Astrocyte (in vitro differentiated cells and primary cell): ENCODE measurements around the gene SPTY2D1. TPM values are rescaled to one million over a fixed set of nuclear protein-coding genes. Genes with fewer than 3 reads are reported as not detected.
A peak's percentile ranks its signal among the peaks of the same experiment; 100 is the strongest.

Experiments
- DNase-seq: peaks from one replicate; pipeline ENCODE4 v3.0.0-alpha.2; 2010; ENCODE audit warnings: low read depth
- FAIRE-seq: peaks from 2 replicates; lab custom pipeline; 2011; peaks lifted over from hg19 to GRCh38; lab: Jason Lieb, UNC
- H2AFZ ChIP-seq: 2 replicates; pipeline ENCODE4 v1.6.0; 2012; ENCODE audit warnings: low read depth, low read length, inconsistent platforms
- H3K27ac ChIP-seq: 2 replicates; pipeline ENCODE4 v1.5.1; 2011; ENCODE audit warnings: low read depth, low read length, inconsistent platforms
- H3K27me3 ChIP-seq: 2 replicates; pipeline ENCODE4 v1.6.0; 2011; ENCODE audit warnings: low read length, inconsistent platforms; ENCODE audit not compliant: insufficient read depth
- H3K36me3 ChIP-seq: 2 replicates; pipeline ENCODE4 v1.5.1; 2011; ENCODE audit warnings: low read length, inconsistent platforms; ENCODE audit not compliant: insufficient read depth
- H3K4me1 ChIP-seq: 2 replicates; pipeline ENCODE4 v1.5.1; 2011; ENCODE audit warnings: low read length, inconsistent platforms; ENCODE audit not compliant: insufficient read depth
- H3K4me2 ChIP-seq: 2 replicates; pipeline ENCODE4 v1.6.0; 2012; ENCODE audit warnings: low read length, inconsistent platforms
- H3K4me3 ChIP-seq: 2 replicates; pipeline ENCODE4 v1.5.1; 2011; ENCODE audit warnings: low read depth, mild to moderate bottlenecking, low read length, inconsistent platforms; ENCODE audit not compliant: insufficient read depth
- H3K79me2 ChIP-seq: 2 replicates; pipeline ENCODE4 v1.6.0; 2012; ENCODE audit warnings: mild to moderate bottlenecking, low read length, inconsistent platforms; ENCODE audit not compliant: insufficient read depth
- H3K9ac ChIP-seq: 2 replicates; pipeline ENCODE4 v1.6.0; 2012; ENCODE audit warnings: mild to moderate bottlenecking, low read length, inconsistent platforms
- H3K9me3 ChIP-seq: 2 replicates; pipeline ENCODE4 v1.5.1; 2012; ENCODE audit warnings: low read depth, mild to moderate bottlenecking, low read length, inconsistent platforms; ENCODE audit not compliant: insufficient read depth
- H4K20me1 ChIP-seq: 2 replicates; pipeline ENCODE4 v1.6.0; 2012; ENCODE audit warnings: low read length, inconsistent platforms; ENCODE audit not compliant: insufficient read depth
- H3K27ac Mint-ChIP-seq: one replicate; pipeline ENCODE4 v1.8.0; 2021; ENCODE audit warnings: mild to moderate bottlenecking, mixed read lengths; ENCODE audit not compliant: unreplicated experiment
- H3K27me3 Mint-ChIP-seq: one replicate; pipeline ENCODE4 v1.8.0; 2021; ENCODE audit warnings: low read depth, mixed read lengths; ENCODE audit not compliant: unreplicated experiment
- H3K36me3 Mint-ChIP-seq: one replicate; pipeline ENCODE4 v1.8.0; 2021; ENCODE audit warnings: low read depth, mixed read lengths; ENCODE audit not compliant: unreplicated experiment
- H3K4me1 Mint-ChIP-seq: one replicate; pipeline ENCODE4 v1.8.0; 2021; ENCODE audit warnings: low read depth, mixed read lengths; ENCODE audit not compliant: unreplicated experiment
- H3K4me3 Mint-ChIP-seq: one replicate; pipeline ENCODE4 v1.8.0; 2021; ENCODE audit warnings: mild to moderate bottlenecking, moderate library complexity, mixed read lengths; ENCODE audit not compliant: unreplicated experiment
- H3K9me3 Mint-ChIP-seq: one replicate; pipeline ENCODE4 v1.8.0; 2021; ENCODE audit warnings: mild to moderate bottlenecking, mixed read lengths; ENCODE audit not compliant: unreplicated experiment
- CTCF ChIP-seq: IDR thresholded peaks from 2 replicates; pipeline ENCODE4 v1.5.1; 2011; ENCODE audit warnings: low read depth, mild to moderate bottlenecking, inconsistent platforms, low read length, moderate library complexity; ENCODE audit not compliant: insufficient read depth
- EZH2 ChIP-seq: IDR thresholded peaks from 2 replicates; pipeline ENCODE4 v1.6.1; 2012; ENCODE audit warnings: mild to moderate bottlenecking, low read length, inconsistent platforms; ENCODE audit not compliant: insufficient read depth
- total RNA-seq: library from RNA; stranded (reverse); gene quantifications from 2 replicates; pipeline ENCODE4 v1.2.1, GENCODE V29; 2021

The SPTY2D1 gene
- total RNA-seq, 1 donor from 2014 or later, result 24.4 TPM

- Mint-ChIP-seq H3K36me3 (no peaks in the 10 kb centered on the region), H3K4me3 (no peak overlapping the region), H3K27ac (no peak overlapping the region), H3K9me3 (peaks cover 3% of the 10 kb centered on the region), H3K27me3 (peaks cover 12% of the 10 kb centered on the region), H3K4me1 (no peaks in the 10 kb centered on the region)
- Histone ChIP-seq H3K4me2 (no peak overlapping the region), H3K4me1 (no peaks in the 10 kb centered on the region), H3K9ac (no peak overlapping the region), H3K36me3 (no peaks in the 10 kb centered on the region), H3K9me3 (no peaks in the 10 kb centered on the region), H3K27ac (no peak overlapping the region), H3K27me3 (peaks cover 3% of the 10 kb centered on the region), H3K79me2 (no peaks in the 10 kb centered on the region), H3K4me3 (no peak overlapping the region), H4K20me1 (no peaks in the 10 kb centered on the region), H2AFZ (no peak overlapping the region)
- no peak for TF ChIP-seq EZH2
- no peak for TF ChIP-seq CTCF
- FAIRE-seq (no peak), DNase-seq (no peak)
These were observed 7.5 kb upstream of the SPTY2D1 start for GRCh38 chr11:18641677-18642076.

GRCh38 chr11:18633256-18634139, 644 bp downstream of the SPTY2D1 start:
- no peak for TF ChIP-seq EZH2
- Mint-ChIP-seq H3K4me3 (peak overlapping the region; percentile 100), H3K36me3 (no peaks in the 10 kb centered on the region), H3K27ac (peak overlapping the region; percentile 100), H3K9me3 (no peaks in the 10 kb centered on the region), H3K27me3 (peaks cover 2% of the 10 kb centered on the region), H3K4me1 (no peaks in the 10 kb centered on the region)
- H3K36me3 ChIP-seq, result no peaks in the 10 kb centered on the region
- H3K4me2 ChIP-seq, result peak overlapping the region; percentile 94
- H3K4me3 ChIP-seq, result peak overlapping the region; percentile 92
- H3K79me2 ChIP-seq, result peaks cover 57% of the 10 kb centered on the region
- peak overlapping the region; percentile 72 for H2AFZ ChIP-seq
- H3K9ac ChIP-seq, result peak overlapping the region; percentile 95
- peaks cover 39% of the 10 kb centered on the region for H4K20me1 ChIP-seq
- H3K27me3 ChIP-seq, result no peaks in the 10 kb centered on the region
- no peaks in the 10 kb centered on the region for H3K9me3 ChIP-seq
- FAIRE-seq, result no peak
- no peak for DNase-seq
- peak overlapping the region; percentile 99 for H3K27ac ChIP-seq
- peaks cover 9% of the 10 kb centered on the region for H3K4me1 ChIP-seq

- no peak for DNase-seq
- no peak for TF ChIP-seq CTCF
- TF ChIP-seq EZH2, result no peak
These were observed 1.3 kb downstream of the SPTY2D1 start for GRCh38 chr11:18632841-18633240.

More at GRCh38 chr11:18632841-18633240, 1.3 kb downstream of the SPTY2D1 start:
- Mint-ChIP-seq H3K4me1 (no peaks in the 10 kb centered on the region), H3K4me3 (peak overlapping the region; percentile 100), H3K9me3 (no peaks in the 10 kb centered on the region), H3K36me3 (no peaks in the 10 kb centered on the region), H3K27me3 (peaks cover 2% of the 10 kb centered on the region), H3K27ac (no peak overlapping the region)
- Histone ChIP-seq H3K4me1 (peaks cover 9% of the 10 kb centered on the region), H3K9me3 (no peaks in the 10 kb centered on the region), H3K79me2 (peaks cover 63% of the 10 kb centered on the region), H4K20me1 (peaks cover 46% of the 10 kb centered on the region), H3K4me2 (peak overlapping the region; percentile 94), H3K9ac (peak overlapping the region; percentile 95), H3K27me3 (no peaks in the 10 kb centered on the region), H3K27ac (no peak overlapping the region), H3K36me3 (no peaks in the 10 kb centered on the region), H2AFZ (no peak overlapping the region), H3K4me3 (peak overlapping the region; percentile 92)
- FAIRE-seq, result no peak
